ENCODE results near the gene ZNF275. TPM values are rescaled to one million over a fixed set of nuclear protein-coding genes. Genes with fewer than 3 reads are reported as not detected.

The ZNF275 gene
- polyA plus RNA-seq, 4 donors: 17.6 to 20.0 (median 19.3) TPM

DNA sequence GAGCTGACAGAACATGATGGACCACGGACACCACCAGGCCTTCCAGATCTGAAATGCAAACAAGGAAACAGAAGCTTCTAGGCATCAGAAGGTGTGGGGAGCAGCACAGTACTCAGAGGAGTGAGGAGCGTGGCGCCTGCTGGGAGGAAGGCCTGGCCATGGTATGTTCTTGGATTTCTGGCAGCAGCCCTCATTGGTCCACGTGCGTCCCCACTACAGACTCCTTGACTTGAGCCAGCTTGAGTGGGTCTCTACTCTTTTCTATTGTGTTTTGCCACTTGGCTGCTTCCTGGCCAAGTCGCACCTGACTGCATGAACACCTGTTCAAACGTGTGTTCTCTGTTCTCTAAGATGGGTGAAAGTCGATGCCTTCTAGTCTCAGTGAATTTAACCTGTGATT lies 18.0 kb downstream of the ZNF275 start:
- DNase-seq (ENCODE audit: low read depth in 4 of 4, low spot score in 3 of 4): no peak

DNA sequence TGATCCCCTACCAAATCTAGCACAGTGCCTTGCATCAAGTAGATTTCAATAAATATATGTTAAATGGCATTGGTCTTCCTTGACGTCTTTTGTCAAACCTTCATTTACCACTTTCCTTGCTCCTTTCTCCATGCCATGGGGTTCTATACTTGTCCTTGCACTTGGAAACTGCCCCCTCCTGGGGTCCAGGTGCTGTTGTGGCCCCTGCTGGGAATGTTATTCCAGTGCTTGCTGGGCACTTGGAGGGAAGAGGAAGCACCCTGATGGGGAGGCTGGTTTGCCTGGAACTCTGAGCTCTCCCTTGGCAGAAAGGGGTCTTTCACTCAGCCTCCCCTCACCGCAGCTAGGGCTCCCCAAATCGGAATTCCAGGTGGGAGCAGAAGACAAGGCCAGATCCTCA lies 18.9 kb downstream of the ZNF275 start:
- no peak for DNase-seq (ENCODE audit: low read depth in 4 of 4, low spot score in 3 of 4)

DNA sequence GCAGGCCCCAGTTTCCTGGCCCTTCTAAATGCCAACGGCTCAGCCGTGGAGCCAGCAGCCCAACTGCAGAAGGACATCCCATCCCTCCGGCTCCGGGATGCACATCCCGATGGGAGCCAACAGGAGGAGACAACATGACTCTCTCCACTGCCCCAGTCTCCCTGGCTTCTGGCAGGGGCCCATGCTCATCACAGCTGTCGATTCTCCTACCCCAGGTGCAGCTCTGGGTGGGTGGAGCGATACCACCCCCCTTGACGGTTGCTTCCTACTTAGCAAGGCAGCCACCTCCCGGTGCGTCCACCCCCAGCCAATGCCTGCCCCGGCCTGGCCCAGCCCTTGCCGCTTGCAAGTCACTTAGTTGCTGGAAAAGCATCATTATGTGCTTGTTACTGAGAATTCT lies 19.5 kb downstream of the ZNF275 start:
- no peak for DNase-seq (ENCODE audit: low read depth in 4 of 4, low spot score in 3 of 4)

DNA sequence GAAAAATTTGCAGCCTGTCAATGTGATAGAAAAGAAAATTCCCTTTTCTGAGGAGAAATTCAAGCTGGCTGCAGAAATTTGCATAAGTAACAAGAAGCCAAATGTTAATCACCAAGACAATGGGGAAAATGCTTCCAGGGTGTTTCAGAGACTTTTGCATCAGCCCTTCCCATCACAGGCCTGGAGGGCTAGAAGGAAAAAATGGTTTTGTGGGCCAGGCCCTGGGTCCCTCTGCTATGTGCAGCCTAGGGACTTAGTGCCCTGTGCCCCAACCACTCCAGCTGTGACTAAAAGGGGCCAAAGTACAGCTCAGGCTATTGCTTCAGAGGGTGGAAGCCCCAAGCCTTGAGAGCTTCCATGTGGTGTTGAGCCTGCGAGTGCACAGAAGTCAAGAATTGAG lies 23.9 kb downstream of the ZNF275 start:
- no peak for DNase-seq (ENCODE audit: low read depth in 4 of 4, low spot score in 3 of 4)

DNA sequence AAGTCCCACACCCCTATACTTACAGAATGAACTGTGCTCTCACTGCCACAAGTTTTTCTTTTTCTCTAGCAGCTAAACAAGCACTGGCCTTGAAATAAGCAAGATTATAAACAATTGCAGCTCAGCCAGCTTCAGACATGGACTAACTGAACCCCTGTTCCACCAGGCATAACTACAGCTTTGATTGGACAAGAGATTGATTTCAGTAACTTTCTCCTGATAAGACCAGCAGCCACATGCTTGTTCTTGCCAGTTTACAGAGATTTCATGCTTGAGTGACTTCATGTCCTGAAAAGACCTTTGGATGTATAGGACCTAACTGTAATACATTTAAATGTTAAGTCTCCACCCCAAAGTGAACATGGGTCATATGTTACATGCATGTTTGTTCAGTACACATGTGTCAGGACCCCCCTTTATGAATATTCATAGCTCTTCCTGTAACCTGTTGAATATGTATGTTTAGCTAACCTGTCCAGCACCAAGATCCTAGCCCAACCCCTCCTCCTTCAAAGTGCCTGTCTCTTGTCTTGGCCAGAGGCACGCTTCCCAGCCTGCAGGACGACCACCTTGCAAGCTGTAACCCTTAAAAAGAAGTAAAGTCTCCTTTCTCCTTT lies 27.9 kb downstream of the ZNF275 start:
- DNase-seq (ENCODE audit: low read depth in 4 of 4, low spot score in 3 of 4): no peak

DNA sequence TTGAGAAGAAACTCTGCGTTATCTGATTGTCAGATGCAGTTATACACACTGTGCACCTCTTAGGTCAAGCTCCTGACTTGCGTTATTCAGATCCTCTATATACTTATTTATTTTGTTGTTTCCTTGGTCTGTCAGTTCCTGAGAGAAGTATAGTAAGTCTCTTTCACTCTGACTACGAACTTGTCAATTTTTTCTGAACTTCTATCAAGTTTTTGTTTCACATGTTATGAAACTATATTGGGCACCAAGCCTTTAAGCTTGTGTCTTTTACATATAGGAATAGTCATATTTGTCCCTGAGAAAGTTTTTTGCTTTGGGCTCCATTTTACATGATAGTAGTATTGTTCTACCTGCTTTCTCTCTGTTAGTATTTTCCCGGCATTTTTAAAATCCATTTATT lies 31.7 kb downstream of the ZNF275 start:
- no peak for DNase-seq (ENCODE audit: low read depth in 4 of 4, low spot score in 3 of 4)

DNA sequence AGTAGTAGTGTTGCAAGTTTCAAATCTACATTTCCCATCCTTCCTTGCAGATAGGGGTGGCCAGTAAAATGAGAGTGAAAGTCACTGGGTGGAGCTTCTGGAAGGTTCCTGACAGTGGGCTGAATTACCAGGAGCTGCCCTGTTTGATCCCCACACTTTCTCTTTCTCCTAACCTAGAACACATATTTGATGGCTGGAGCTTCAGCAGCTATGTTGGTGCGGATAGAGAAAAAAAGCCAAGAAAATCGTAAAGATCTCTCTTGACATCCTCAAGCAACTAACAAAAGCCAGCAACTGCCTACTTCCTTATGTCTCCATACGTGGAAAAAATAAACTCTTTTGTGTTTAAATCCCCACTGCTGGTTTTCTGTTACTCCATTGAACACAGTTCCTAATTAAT lies 32.2 kb downstream of the ZNF275 start:
- no peak for DNase-seq (ENCODE audit: low read depth in 4 of 4, low spot score in 3 of 4)

DNA sequence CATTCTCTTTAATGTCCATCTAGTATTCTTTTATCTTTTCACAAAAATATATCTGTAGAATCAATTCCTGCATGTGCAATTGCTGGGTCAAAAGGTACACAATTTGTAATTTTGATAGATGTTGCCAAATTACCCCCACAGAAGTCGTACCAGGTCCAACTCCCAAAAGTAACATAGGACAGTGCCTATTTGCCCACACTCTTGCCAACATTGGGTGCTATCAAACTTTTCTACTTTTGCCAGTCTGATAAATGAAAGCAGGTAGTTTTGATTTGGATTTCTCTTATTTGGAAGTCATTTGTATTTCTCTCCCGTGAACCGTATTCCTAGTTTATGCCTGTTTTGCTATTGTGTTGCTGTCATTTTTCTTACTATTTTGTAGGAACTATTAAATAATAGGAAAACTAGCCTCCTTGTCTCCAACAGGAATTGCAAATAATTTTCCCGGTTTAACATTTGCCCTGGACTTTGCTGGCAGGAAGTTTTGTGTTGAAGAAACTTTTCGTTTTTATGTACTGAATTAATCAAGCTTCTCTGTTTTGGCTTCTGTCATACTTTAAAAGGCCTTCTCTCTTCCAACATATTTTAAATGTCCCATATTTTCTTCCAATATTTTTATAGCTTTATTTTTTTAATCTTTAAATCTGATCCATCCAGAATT lies 33.1 kb downstream of the ZNF275 start:
- no peak for DNase-seq (ENCODE audit: low read depth in 4 of 4, low spot score in 3 of 4)

DNA sequence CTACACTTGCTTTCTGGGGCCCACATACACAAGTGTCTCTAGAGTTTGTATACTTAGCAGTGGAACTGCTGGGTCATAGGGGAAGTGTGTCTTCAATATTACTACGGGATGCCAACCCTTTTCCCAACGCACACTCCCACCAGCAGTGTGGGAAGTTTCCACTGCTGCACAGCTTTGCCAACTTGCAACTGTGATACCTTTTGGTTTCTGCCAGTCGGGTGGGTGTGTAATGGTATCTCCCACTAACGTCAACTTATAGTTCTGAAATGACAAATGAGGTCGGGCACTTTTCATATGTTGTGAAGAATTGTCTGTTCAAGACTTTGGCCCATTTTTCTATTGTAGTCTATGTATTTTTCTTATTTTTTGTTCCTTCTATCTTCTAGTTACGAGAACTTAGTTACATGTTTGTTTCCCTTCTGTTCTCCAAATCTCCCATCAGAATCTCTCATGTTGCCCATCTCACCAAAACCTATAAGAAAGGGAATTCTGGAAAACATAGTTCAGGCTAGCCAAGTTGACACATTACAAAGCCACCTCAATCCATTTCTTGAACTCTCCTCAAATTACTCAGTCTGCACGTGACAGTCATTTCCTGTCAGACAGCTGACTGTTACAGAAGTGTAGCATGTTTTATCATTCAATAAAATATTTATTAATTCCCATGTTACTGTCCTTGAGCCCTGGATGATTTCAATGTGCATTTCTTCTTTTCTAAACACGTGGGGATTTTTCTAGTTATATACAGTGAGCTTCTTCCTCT lies 36.5 kb downstream of the ZNF275 start:
- no peak for DNase-seq (ENCODE audit: low read depth in 4 of 4, low spot score in 3 of 4)

DNA sequence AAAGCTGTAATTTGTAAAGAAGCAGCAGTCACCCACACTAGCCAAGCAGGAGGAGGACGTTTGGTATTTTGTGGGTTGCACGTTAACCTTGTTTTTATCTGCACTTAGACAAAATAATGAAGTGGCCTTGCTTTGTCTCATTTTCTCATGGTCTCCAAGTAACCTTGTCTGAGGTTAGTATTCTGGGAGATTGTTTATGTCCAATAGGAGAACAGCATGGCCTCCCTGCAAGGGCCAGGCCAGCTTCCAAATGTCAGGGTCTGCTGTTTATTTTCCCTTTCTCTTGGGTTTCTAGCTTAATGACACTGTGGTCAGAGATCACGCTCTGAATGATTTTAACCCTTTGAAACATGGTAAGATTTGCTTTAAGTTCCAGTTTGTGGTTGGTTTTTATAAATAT lies 37.3 kb downstream of the ZNF275 start:
- no peak for DNase-seq (ENCODE audit: low read depth in 4 of 4, low spot score in 3 of 4)

DNA sequence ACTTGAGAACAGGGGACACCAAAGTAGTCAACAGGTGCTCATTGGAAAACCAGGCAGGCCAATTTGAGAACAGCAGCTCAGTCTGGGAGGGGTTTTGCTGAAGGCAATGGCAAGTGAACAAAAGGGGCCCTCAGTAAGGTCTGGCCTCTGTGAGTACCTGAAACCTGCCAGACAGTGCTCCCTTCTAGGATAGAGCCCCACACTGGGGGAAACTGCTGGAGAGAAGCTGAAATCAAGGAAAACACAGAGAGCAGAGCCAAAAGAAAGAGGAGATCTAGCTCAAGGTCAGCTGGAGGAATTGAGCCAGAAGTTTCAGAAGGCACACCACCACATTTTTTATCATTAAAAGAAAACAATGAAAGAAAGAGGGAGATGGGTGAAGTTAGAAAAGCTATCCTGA lies 39.0 kb downstream of the ZNF275 start:
- no peak for DNase-seq (ENCODE audit: low read depth in 4 of 4, low spot score in 3 of 4)

DNA sequence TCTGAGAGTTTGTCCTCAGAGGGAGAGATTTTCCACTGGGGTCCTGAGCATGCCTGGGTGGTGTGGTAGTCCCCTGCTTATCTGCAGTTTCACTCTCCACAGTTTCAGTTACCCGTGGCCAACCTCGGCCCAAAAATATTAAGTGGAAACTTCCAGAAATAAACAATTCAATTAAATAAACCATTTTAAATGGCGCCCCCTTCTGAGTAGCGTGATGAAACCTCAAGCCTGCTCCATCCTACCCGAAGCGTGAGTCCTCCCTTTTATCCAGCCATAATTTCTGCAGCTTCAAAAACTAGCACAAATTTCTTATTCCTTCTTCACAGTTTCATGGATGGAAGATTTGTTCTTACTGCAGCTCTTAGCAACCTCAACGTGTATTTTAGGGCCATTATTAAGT lies 40.5 kb downstream of the ZNF275 start:
- no peak for DNase-seq (ENCODE audit: low read depth in 4 of 4, low spot score in 3 of 4)

DNA sequence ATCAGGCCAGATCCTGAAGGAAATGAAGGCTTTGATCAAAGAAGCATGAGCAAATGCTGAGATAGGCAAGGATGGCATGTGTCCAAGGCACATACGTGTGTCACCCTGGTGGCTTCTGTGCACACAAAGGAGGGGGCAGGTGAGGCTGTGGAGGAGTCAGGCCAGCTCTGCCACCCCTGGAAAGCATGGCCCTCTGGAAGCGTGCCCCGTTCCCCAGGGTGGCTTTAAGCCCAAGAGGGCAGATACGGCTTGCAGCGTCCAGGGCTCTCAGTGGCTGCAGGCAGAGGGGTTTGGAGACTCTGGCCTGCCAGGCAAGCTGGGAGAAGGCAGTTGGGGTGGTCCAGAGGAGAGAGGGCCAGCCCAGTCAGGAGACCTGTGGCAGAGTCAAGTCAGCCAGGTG lies 41.6 kb downstream of the ZNF275 start:
- no peak for DNase-seq (ENCODE audit: low read depth in 4 of 4, low spot score in 3 of 4)

DNA sequence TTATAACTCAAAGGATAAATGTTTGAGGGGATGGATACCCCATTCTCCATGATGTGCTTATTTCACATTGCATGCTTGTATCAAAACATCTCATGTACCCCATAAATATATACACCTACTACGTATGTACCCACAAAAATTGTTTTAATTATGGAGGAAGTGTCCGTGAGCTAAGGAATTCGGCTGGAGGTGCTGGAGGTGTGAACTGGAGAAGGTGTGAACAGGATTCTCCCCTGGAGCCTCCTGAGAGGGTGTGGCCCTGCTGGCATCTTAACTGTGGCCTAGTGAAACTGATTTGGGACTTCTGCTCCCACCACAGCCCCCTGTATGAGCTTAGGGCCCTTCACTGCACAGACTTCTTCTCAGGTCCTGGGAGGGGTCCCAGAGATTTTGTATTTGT lies 43.8 kb downstream of the ZNF275 start:
- no peak for DNase-seq (ENCODE audit: low read depth in 4 of 4, low spot score in 3 of 4)

DNA sequence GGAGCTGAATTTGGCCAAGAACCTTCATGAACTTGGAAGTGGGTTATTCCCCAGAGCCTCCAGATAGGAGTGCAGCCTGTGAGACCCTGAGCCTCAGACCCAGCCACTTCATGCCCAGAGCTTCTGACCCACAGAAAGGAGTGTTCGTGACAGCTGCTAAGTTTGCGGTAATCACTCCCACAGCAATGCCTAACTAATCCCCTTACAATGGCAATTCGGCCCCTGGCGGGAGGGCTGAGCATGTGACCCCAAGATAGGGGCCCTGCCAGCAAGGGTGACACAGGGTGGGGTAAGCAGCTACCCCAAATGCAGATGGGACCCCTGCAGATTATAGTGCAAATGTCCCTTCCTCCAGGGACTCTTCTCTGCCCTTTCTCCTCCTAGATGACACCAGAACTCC lies 44.7 kb downstream of the ZNF275 start:
- no peak for DNase-seq (ENCODE audit: low read depth in 4 of 4, low spot score in 3 of 4)

DNA sequence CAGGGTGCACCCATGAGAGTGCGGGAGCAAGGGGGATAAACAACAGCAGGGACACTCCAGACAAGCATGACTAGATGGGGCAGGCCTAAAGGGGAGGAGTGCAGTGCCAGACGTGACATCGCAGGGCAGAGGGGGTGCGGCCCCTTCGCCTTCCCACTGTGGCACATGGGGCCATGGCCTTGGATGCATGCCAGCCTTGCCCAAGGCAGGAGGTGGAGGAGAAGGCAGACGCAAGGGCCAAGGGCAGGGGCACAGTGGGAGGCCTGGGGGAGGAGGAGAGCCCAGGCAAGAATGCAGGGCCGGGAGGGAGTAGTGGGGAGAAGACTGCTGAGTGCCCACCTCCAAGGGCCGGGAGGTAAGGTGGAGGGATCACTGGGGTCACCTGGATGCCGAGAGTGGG lies 45.6 kb downstream of the ZNF275 start:
- DNase-seq (ENCODE audit: low read depth in 4 of 4, low spot score in 3 of 4): no peak

DNA sequence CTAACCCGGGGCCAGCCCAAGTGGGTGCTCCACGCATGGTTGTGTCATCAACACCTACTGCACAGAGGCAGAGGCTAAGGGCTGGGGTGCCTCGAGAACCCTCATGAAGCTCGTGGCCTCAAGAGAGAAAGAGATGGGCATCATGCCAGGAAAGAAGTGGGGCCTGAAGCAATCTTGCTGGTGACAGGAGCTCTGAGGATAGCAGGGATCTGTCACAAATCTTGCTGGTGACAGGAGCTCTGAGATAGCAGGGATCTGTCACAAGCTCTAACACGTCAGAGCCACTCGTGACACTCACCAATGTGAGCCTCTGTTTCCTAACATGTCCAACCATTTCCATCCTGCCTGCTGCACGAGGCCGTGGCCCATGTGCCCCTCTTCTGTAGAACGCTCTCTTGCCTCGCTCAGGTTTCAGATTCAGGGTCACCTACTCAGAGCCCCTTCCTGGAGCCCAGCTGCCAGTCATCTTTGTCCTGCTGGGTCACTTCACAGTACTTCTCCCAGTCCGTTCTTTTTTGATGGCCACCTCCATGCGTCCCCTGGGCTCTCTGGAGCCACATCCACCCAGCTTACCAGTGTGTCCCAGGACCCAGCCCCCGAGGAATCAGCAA lies 46.1 kb downstream of the ZNF275 start:
- no peak for DNase-seq (ENCODE audit: low read depth in 4 of 4, low spot score in 3 of 4)

DNA sequence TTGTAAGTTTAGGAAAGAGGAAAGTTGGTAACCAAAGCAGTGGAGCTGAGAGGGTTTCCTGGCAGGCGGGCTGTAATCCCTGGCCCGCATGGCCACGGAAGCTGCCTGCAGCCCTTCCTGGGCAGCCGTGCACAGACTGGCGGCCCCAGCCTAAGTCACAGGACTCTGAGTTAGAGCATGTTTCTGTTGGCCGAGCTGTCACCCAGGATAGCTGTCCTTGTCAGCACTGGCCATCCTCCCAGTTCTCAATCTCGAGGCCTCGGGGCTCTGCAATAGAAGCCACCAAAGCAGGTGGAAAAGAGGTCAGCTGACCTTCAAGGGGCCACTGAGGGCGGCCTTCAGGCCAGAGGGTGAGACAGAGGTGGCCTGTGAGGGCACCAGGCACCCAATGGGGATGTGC lies 46.7 kb downstream of the ZNF275 start:
- DNase-seq (ENCODE audit: low read depth in 4 of 4, low spot score in 3 of 4): no peak

DNA sequence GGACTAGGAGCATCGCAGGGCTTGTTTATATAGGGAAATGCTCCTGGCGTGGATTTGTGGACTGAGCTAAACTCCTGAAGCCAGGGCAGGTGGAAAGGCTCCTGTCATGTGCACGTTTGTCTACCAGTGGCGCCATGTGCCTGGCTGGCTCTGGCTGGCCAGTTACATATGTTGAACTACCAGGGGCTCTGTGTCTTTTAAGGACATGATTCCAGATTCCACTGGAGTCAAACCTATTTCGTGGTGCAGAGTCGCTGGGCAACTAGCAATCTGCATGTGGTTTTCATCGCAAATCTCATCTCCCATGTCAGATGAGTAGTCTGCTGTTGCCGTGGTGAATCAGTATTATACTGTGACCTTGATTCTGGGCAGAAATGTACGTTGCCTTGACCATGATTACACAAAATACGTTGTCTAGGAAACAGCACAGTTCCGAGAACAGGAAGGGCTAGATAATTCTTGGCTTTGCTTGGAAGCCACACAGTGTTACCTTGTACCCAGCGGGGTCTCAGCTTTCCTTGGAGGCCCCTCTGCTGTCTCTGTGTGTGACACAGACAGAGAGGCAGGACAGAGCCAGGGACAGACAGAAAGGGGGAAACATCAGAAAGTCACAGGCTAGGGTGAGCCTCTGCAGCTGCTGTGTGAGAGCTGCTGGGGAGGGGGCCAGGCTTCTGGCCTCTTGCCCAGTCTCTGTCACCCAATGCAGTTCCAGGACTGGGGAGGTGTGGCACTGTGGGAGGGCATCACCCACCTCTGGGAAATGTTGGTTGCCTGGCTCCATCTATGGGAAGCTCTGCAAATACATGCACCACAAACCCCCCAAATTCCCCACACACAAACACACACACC lies 48.0 kb downstream of the ZNF275 start:
- peak; percentile 48 to 58 (median 54) for DNase-seq (ENCODE audit: low read depth in 4 of 4, low spot score in 3 of 4)

DNA sequence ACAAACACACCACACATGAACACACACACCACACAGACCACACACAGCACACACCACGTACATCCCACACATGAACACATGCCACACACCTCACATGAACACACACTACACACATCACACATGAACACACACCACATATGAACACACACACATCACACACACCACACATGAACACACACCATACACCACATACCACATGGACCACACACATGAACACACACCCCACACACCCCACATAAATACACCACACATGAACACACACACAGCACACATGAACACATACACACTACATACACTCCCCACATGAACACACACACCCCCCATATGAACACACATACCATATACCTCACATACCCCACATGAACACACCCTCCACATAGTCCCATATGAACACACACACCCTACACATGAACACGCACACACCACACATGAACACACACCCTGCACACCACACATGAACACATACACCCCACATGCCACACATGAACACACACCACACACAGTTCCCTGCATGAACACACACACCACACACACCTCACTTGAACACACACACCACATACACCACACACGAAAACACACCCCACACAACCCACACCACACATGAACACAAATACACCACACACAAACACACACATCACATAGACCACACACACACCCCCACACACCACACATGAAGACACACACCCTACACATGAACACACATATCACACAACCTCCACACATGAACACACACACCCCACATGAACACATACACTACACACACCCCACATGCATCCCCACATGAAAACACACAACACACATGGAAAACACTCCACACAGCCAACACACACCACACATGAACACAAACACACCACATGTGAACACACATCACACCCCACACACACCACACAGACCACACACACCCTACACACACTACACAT lies 48.9 kb downstream of the ZNF275 start:
- DNase-seq (ENCODE audit: low read depth in 4 of 4, low spot score in 3 of 4): no peak

Measured in left renal pelvis (tissue), 4 donors.